ENCODE measurements around the gene PEX16. TPM values are rescaled to one million over a fixed set of nuclear protein-coding genes. Genes with fewer than 3 reads are reported as not detected.

The PEX16 gene
- polyA plus RNA-seq, 1 experiment: 16.0 TPM

DNA sequence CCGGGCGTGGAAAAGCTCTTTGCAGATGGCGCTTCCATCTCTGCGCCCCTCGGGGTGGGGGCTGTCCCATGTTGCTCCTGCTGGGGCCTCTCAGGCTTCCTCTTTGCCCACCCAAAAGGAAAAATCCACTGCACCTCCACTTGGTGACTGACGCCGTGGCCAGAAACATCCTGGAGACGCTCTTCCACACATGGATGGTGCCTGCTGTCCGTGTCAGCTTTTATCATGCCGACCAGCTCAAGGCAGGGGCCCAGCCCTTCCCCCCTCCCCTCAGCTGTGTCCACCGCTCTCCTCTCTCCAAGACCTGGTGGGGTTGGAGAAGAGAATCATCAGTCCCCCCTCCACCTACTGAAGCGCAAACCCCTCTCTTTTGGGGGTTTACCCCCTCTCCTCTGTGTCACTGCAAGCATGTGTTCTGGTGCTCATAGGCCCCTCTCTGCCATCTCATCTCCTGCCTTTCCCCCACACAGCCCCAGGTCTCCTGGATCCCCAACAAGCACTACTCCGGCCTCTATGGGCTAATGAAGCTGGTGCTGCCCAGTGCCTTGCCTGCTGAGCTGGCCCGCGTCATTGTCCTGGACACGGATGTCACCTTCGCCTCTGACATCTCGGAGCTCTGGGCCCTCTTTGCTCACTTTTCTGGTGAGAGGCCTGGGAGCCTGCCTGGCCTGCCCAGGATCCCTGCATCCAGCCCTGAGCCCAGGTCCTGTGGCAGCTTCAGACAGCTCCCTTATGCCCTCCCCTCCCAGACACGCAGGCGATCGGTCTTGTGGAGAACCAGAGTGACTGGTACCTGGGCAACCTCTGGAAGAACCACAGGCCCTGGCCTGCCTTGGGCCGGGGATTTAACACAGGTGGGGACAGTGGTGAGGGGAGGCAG is 6.6 kb upstream of the PEX16 start:
- ChIA-PET CTCF (interaction anchor here (1.4 kb wide), 1 partner anchor 41 kb away, joined by 3 read pairs; no protein-coding TSS in a partner anchor), POLR2A (no interaction called here)
- H3K27me3 ChIP-seq (ENCODE audit: control insufficient read depth, insufficient read depth, low read length): peaks cover 51% of the 10 kb centered on the region
- peaks cover 3% of the 10 kb centered on the region; the same call in 1 of the 2 replicates for H3K9me3 ChIP-seq (ENCODE audit: control insufficient read depth, insufficient read depth, low read length)
- no peak overlapping the region for H3K4me3 ChIP-seq (ENCODE audit: low read depth, low read length)
- no peak for DNase-seq (ENCODE audit: low read depth, low spot score)
- TF ChIP-seq, protein P1, sequence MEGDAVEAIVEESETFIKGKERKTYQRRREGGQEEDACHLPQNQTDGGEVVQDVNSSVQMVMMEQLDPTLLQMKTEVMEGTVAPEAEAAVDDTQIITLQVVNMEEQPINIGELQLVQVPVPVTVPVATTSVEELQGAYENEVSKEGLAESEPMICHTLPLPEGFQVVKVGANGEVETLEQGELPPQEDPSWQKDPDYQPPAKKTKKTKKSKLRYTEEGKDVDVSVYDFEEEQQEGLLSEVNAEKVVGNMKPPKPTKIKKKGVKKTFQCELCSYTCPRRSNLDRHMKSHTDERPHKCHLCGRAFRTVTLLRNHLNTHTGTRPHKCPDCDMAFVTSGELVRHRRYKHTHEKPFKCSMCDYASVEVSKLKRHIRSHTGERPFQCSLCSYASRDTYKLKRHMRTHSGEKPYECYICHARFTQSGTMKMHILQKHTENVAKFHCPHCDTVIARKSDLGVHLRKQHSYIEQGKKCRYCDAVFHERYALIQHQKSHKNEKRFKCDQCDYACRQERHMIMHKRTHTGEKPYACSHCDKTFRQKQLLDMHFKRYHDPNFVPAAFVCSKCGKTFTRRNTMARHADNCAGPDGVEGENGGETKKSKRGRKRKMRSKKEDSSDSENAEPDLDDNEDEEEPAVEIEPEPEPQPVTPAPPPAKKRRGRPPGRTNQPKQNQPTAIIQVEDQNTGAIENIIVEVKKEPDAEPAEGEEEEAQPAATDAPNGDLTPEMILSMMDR (IDR thresholded peaks at IDR 0.05; ENCODE audit: low read depth, low read length): no peak
- no peak overlapping the region for H3K27ac ChIP-seq (ENCODE audit: low read depth, low read length)

DNA sequence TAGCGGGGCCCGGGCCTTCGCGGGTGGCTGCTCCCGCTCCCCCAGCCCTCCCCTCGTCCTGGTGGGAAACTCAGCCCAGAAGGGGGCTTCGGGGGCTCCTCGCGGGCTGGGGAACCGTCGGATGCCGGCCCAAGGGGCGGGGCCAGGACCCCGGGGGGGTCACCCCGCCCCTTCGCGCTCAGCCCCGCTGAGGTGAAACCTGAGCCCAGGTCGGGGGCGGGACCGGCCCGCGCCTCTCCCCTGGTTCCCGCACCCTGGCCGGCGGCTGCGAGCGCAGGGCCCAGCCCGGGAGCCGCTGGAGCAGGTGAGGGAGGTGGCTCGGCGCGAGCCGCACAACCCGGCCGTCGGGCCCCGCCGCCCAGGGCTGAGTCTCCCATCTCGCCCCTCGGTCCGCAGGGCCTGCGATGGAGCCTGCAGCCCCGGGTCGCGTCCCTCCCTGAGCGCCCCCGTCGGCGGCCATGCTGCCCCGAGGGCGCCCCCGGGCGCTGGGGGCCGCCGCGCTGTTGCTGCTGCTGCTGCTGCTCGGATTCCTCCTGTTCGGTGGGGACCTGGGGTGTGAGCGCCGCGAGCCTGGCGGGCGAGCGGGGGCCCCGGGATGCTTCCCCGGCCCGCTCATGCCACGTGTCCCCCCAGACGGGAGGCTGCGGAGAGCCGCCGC is 4.9 kb upstream of the PEX16 start, which contains the start of gene LARGE2:
Gene LARGE2 (plus strand): TSS at position 232 of the 658 bp plus-strand sequence. CDS start 227 bp downstream, at position 459.
- ChIA-PET POLR2A (no interaction called here), CTCF (interaction anchor here (0.5 to 0.8 kb wide), 2 partner anchors 84 to 96 kb away, joined by 3 to 5 read pairs; no protein-coding TSS in a partner anchor)
- H3K27ac ChIP-seq (ENCODE audit: low read depth, low read length): no peak within 1 kb of the TSS
- no peak within 1 kb of the TSS for H3K4me3 ChIP-seq (ENCODE audit: low read depth, low read length)
- peaks cover 4% of the 10 kb centered on the region; the same call in 1 of the 2 replicates for H3K9me3 ChIP-seq (ENCODE audit: control insufficient read depth, insufficient read depth, low read length)
- DNase-seq (ENCODE audit: low read depth, low spot score): no peak
- peaks cover 51% of the 10 kb centered on the region for H3K27me3 ChIP-seq (ENCODE audit: control insufficient read depth, insufficient read depth, low read length)
- TF ChIP-seq, protein P1 (IDR thresholded peaks at IDR 0.05; ENCODE audit: low read depth, low read length): no peak

DNA sequence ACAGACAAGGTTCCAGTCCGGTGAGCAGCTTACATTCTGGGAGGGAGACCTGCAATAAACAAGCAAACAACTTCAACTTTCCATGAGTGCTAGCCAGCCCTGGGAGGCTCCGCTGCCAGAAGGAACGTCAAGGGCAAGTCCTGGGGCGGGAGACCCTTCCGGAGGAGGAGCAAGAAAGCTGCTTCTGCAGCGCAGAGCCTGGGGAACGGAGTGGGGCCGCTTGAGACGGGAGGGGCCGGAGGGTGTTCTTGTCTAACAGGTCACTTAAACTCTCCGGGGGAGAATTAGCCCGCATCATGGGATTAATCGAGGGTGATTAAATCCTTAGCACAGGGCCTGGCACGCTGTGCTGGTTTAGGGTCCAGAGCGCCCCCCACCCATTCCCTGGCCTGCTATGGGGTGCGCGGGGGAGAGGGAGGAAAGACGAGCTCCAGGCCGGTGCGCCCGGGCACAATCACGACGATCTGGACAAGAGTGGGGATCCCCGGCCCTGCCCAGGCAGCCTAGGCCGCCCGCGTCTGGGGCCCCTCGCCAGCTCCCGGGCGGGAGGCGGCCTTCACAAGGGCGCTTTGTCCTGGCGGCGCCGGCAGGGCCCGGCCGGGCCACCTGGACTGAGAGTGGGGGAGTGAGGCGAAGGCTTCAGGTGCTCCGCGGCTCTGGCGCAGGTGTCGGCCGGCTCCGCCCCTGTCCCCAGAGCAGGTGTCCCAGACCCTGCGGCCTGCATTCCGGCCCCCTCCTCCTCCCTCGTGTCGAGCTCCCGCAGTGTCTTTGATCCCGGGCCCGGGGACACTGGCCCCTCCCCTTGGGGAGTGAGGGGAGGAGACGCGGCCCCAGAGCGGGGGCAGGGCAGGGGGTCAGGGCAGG is 4.1 kb upstream of the PEX16 start:
- ChIA-PET CTCF (no interaction called here), POLR2A (no interaction called here)
- DNase-seq (ENCODE audit: low read depth, low spot score): no peak
- TF ChIP-seq, protein P1 (IDR thresholded peaks at IDR 0.05; ENCODE audit: low read depth, low read length): no peak
- no peak overlapping the region for H3K4me3 ChIP-seq (ENCODE audit: low read depth, low read length)
- peaks cover 8% of the 10 kb centered on the region; the same call in 1 of the 2 replicates for H3K9me3 ChIP-seq (ENCODE audit: control insufficient read depth, insufficient read depth, low read length)
- H3K27ac ChIP-seq (ENCODE audit: low read depth, low read length): no peak overlapping the region
- peaks cover 50% of the 10 kb centered on the region for H3K27me3 ChIP-seq (ENCODE audit: control insufficient read depth, insufficient read depth, low read length)

DNA sequence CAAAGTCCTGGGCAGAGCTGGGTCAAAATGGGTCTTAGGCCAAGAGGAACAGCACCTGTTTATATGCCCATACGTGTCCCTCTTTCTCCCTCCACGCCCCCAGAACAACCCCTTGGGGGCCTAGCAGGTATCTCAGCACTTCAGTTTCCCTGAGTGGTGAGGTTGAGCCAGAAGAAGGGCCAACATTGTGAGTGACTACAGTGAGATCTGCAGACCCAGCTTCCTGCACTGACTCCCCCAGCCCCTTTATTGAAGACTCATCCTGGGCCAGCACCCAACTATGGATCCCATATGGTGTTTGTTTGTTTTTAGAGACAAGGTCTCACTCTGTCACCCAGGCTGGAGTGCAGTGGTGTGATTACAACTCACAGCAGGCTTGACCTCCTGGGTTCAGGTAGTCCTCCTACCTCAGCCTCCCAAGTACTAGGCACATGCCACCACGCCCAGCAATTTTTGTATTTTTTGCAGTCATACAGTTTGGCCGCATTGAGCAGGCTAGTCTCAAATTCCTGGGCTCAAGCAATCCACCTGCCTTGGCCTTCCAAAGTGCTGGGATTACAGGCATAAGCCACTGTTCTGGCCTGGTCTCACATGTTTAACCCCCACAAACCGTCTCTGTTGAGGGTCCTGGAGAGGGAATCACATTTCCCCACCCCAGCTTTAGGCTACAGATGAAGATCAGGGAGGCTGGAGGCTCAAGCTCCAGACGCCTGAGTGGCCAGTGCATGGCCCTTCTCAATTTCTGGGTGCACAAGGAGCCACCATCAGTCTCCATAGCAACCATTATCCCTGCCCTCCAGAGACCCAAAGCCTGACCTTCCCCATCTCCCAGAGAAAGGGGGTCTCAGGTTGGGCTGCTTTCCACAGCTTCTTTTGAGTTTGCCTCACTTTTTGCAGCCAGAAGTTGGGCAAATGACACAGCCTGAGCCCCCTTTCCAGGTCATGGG is 3.1 kb upstream of the PEX16 start:
- Histone ChIP-seq H3K27me3 (ENCODE audit: control insufficient read depth, insufficient read depth, low read length) (peaks cover 44% of the 10 kb centered on the region), H3K4me3 (ENCODE audit: low read depth, low read length) (no peak overlapping the region), H3K9me3 (ENCODE audit: control insufficient read depth, insufficient read depth, low read length) (peaks cover 8% of the 10 kb centered on the region; the same call in 1 of the 2 replicates), H3K27ac (ENCODE audit: low read depth, low read length) (no peak overlapping the region)
- ChIA-PET POLR2A (no interaction called here), CTCF (no interaction called here)
- TF ChIP-seq, protein P1 (IDR thresholded peaks at IDR 0.05; ENCODE audit: low read depth, low read length): no peak
- no peak for DNase-seq (ENCODE audit: low read depth, low spot score)
